ELR (cell line): ENCODE results near the gene PKP1.
A peak's percentile ranks its signal among the peaks of the same experiment; 100 is the strongest.

Experiments used
- DNase-seq: peaks from one replicate; pipeline ENCODE4 v3.0.0-alpha.2; 2015; ENCODE audit warnings: low read depth

The PKP1 gene

GRCh38 chr1:201329801-201330200, 46.5 kb downstream of the PKP1 start:
- DNase-seq, result no peak

GRCh38 chr1:201330541-201330940, 47.2 kb downstream of the PKP1 start:
- DNase-seq, result no peak

- DNase-seq, result no peak
Observed at GRCh38 chr1:201331166-201331565, 47.9 kb downstream of the PKP1 start.

GRCh38 chr1:201332021-201332420, 48.7 kb downstream of the PKP1 start:
- DNase-seq, result no peak

- no peak for DNase-seq
Observed at GRCh38 chr1:201332616-201333335, 49.5 kb downstream of the PKP1 start.

- DNase-seq, result peak; percentile 24
Observed at GRCh38 chr1:201334325-201335173, 51.2 kb downstream of the PKP1 start.

GRCh38 chr1:201335174-201335870, 52.0 kb downstream of the PKP1 start:
- DNase-seq, result no peak

- DNase-seq, result no peak
Observed at GRCh38 chr1:201335901-201336300, 52.6 kb downstream of the PKP1 start.

- DNase-seq, result no peak
Observed at GRCh38 chr1:201336711-201337450, 53.6 kb downstream of the PKP1 start.

- DNase-seq, result no peak
Observed at GRCh38 chr1:201341377-201341776, 58.1 kb downstream of the PKP1 start.

- DNase-seq, result no peak
Observed at GRCh38 chr1:201344206-201345080, 61.1 kb downstream of the PKP1 start.

GRCh38 chr1:201345081-201345355, 61.7 kb downstream of the PKP1 start:
- no peak for DNase-seq

- DNase-seq, result peak; percentile 74
Observed at GRCh38 chr1:201346337-201346939, 63.1 kb downstream of the PKP1 start.

- no peak for DNase-seq
Observed at GRCh38 chr1:201346987-201347386, 63.7 kb downstream of the PKP1 start.

GRCh38 chr1:201347498-201348210, 64.3 kb downstream of the PKP1 start:
- DNase-seq, result no peak

- peak; percentile 76 for DNase-seq
Observed at GRCh38 chr1:201348211-201348566, 64.9 kb downstream of the PKP1 start.

GRCh38 chr1:201349092-201349491, 65.8 kb downstream of the PKP1 start:
- no peak for DNase-seq

- no peak for DNase-seq
Observed at GRCh38 chr1:201350361-201350725, 67.0 kb downstream of the PKP1 start.

GRCh38 chr1:201350884-201351283, 67.6 kb downstream of the PKP1 start:
- no peak for DNase-seq

GRCh38 chr1:201351617-201352016, 68.3 kb downstream of the PKP1 start:
- no peak for DNase-seq
